ENCODE measurements around the gene URAD.
"Not testable (repeated sequence)": the region's sequence is repeated elsewhere in the genome, so short reads cannot be mapped to it uniquely, and the experiment has no call there.

URAD gene

GRCh38 chr13:27971236-27971645, 17.3 kb downstream of the URAD start:
- no peak for DNase-seq (ENCODE audit: low read depth in 2 of 2, low spot score in 1 of 2)

- no peak for DNase-seq (ENCODE audit: low read depth in 2 of 2, low spot score in 1 of 2)
These were observed 17.9 kb downstream of the URAD start for GRCh38 chr13:27970382-27971235.

- no peak for DNase-seq (ENCODE audit: low read depth in 2 of 2, low spot score in 1 of 2)
These were observed 18.6 kb downstream of the URAD start for GRCh38 chr13:27969866-27970229.

- no peak for DNase-seq (ENCODE audit: low read depth in 2 of 2, low spot score in 1 of 2)
These were observed 19.2 kb downstream of the URAD start, which contains the start of gene CDX2 for GRCh38 chr13:27969082-27969865. Gene CDX2, minus strand, starts transcription at chr13:27969315. Its CDS starts 309 bp downstream, at chr13:27969006.

- DNase-seq (ENCODE audit: low read depth in 2 of 2, low spot score in 1 of 2) = no peak
These were observed 20.0 kb downstream of the URAD start for GRCh38 chr13:27968316-27969081.

GRCh38 chr13:27967736-27968315, 20.7 kb downstream of the URAD start:
- DNase-seq (ENCODE audit: low read depth in 2 of 2, low spot score in 1 of 2) = no peak

- DNase-seq (ENCODE audit: low read depth in 2 of 2, low spot score in 1 of 2) = no peak
These were observed 21.2 kb downstream of the URAD start for GRCh38 chr13:27967203-27967735.

- DNase-seq (ENCODE audit: low read depth in 2 of 2, low spot score in 1 of 2) = no peak
These were observed 21.8 kb downstream of the URAD start for GRCh38 chr13:27966641-27967202.

- DNase-seq (ENCODE audit: low read depth in 2 of 2, low spot score in 1 of 2) = no peak
These were observed 22.5 kb downstream of the URAD start for GRCh38 chr13:27965740-27966640.

- no peak for DNase-seq (ENCODE audit: low read depth in 2 of 2, low spot score in 1 of 2)
These were observed 23.2 kb downstream of the URAD start for GRCh38 chr13:27965343-27965739.

GRCh38 chr13:27964741-27965323, 23.7 kb downstream of the URAD start:
- no peak for DNase-seq (ENCODE audit: low read depth in 2 of 2, low spot score in 1 of 2)

- not testable (repeated sequence) for DNase-seq (ENCODE audit: low read depth in 2 of 2, low spot score in 1 of 2)
These were observed 24.3 kb downstream of the URAD start for GRCh38 chr13:27964206-27964605.

GRCh38 chr13:27963491-27963890, 25.0 kb downstream of the URAD start:
- DNase-seq (ENCODE audit: low read depth in 2 of 2, low spot score in 1 of 2) = no peak

- no peak for DNase-seq (ENCODE audit: low read depth in 2 of 2, low spot score in 1 of 2)
These were observed 25.5 kb downstream of the URAD start for GRCh38 chr13:27962982-27963381.

- DNase-seq (ENCODE audit: low read depth in 2 of 2, low spot score in 1 of 2) = no peak
These were observed 26.2 kb downstream of the URAD start for GRCh38 chr13:27962128-27962841.

GRCh38 chr13:27961227-27962085, 27.0 kb downstream of the URAD start:
- no peak for DNase-seq (ENCODE audit: low read depth in 2 of 2, low spot score in 1 of 2)

GRCh38 chr13:27960362-27961226, 27.9 kb downstream of the URAD start:
- DNase-seq (ENCODE audit: low read depth in 2 of 2, low spot score in 1 of 2) = no peak

Measured in stimulated activated CD8-positive, alpha-beta memory T cell treated with anti-CD3 and anti-CD28 coated beads, Interleukin-4, amount 100 ng/mL, for 1 hour (primary cell).